HepG2 (cell line): ENCODE data around the gene PAPPA2.

ENCODE experiments used
- ARID2 ChIP-seq: sonication (generic); formaldehyde crosslinking; IDR thresholded peaks from 2 replicates; pipeline ENCODE4 v1.8.1; 2022; ENCODE audit warnings: mild to moderate bottlenecking, missing genetic modification reagents, borderline replicate concordance
- CHD4 ChIP-seq: fragments of 200-600 bp; sonication (generic); IDR thresholded peaks from 2 replicates; pipeline ENCODE4 v1.7.0; 2017; ENCODE audit warnings: mild to moderate bottlenecking, low read length, borderline replicate concordance
- EP300 ChIP-seq, 3 experiments: sonication (generic) in 1 of 3; formaldehyde crosslinking in 1 of 3; IDR thresholded peaks; 2 replicates each; pipeline versions ENCODE4 v1.5.1 to v1.6.1; 2011 to 2020; ENCODE audit warnings: low read depth in 2 of 3, low read length in 2 of 3, borderline replicate concordance in 1 of 3, improper control_type of control experiment in 1 of 3, mild to moderate bottlenecking in 1 of 3, missing genetic modification reagents in 1 of 3, moderate library complexity in 1 of 3
- EZH2 ChIP-seq: conservative IDR thresholded peaks from 2 replicates; pipeline ENCODE4 v1.6.1; 2012; ENCODE audit warnings: mild to moderate bottlenecking, low read depth, low read length, moderate library complexity
- FOXK2 ChIP-seq: fragments of 450-650 bp; IDR thresholded peaks from 2 replicates; pipeline ENCODE4 v1.6.1; 2016
- RFX5 ChIP-seq: IDR thresholded peaks from 2 replicates; pipeline ENCODE4 v1.6.1; 2011; ENCODE audit warnings: low read depth, low read length, improper control_type of control experiment
- STAT6 ChIP-seq: sonication (generic); formaldehyde crosslinking; IDR thresholded peaks from 2 replicates; pipeline ENCODE4 v1.4.0; 2020; ENCODE audit warnings: missing genetic modification reagents, mild to moderate bottlenecking, borderline replicate concordance
- TFE3 ChIP-seq: IDR thresholded peaks from 2 replicates; pipeline ENCODE4 v1.6.1; 2016
- ZNF552 ChIP-seq: sonication (generic); formaldehyde crosslinking; IDR thresholded peaks from 2 replicates; pipeline ENCODE4 v1.9.0; 2022; ENCODE audit warnings: missing genetic modification reagents, mild to moderate bottlenecking, borderline replicate concordance

GRCh38 chr1:176515310-176515709, 52.3 kb downstream of the PAPPA2 start:
- TF ChIP-seq ARID2 (CRISPR knock-in tag): no peak
- TF ChIP-seq ZNF552 (CRISPR knock-in tag): no peak
- no peak for TF ChIP-seq TFE3 (CRISPR knock-in tag)
- no peak for TF ChIP-seq RFX5
- no peak for TF ChIP-seq FOXK2
- TF ChIP-seq STAT6 (CRISPR knock-in tag): no peak
- TF ChIP-seq CHD4: no peak
- no peak for TF ChIP-seq EP300 (IDR thresholded peaks at IDR 0.05; ENCODE audit: low read depth in 2 of 2, low read length in 2 of 2)
- TF ChIP-seq EP300 (CRISPR knock-in tag; IDR thresholded peaks at IDR 0.05; ENCODE audit: borderline replicate concordance): no peak
- TF ChIP-seq EZH2: no peak
